HCT116 (cell line): ENCODE data around the gene KRT15. TPM values are rescaled to one million over a fixed set of nuclear protein-coding genes. Genes with fewer than 3 reads are reported as not detected.

Experiments
- ATAC-seq: fragments of 200-7000 bp; cut with Tn5 transposase; 2 replicates; pipeline ENCODE4 v1.9.1; 2020; ENCODE audit warnings: mild to moderate bottlenecking, moderate library complexity
- BruUV-seq: library from RNA; stranded (reverse); fragments of 400-500 nt; replicated peaks from 2 replicates; lab custom pipeline; 2021; lab: Mats Ljungman, UMichigan
- CTCF ChIA-PET: fragments of 300-600 bp; sonication (Branson Sonifier 250); formaldehyde crosslinking; loops from one replicate; lab custom pipeline; 2021; ENCODE audit warnings: antibody characterized with exemption; lab: Charles Lee
- POLR2A ChIA-PET: fragments of 300-600, 350-600 bp; sonication (Branson Sonifier 250); formaldehyde crosslinking; loops from one replicate; lab custom pipeline; 2021; ENCODE audit warnings: antibody characterized with exemption; lab: Charles Lee
- RAD21 ChIA-PET, 2 experiments: fragments of 300-600 bp; sonication (Branson Sonifier 250); formaldehyde crosslinking; loops; one replicate each; lab custom pipeline; 2023; ENCODE audit warnings: low total read pairs in 2 of 2; ENCODE audit not compliant: uncharacterized antibody in 2 of 2, unreplicated experiment in 2 of 2, low non-redundant PET in 1 of 2; lab: Charles Lee
- DNase-seq: peaks from one replicate; pipeline ENCODE4 v3.0.0-alpha.2; 2010; ENCODE audit warnings: low read depth, low spot score
- H2AFZ ChIP-seq: fragments of 200-600 bp; shearing (Covaris generic), sonication (generic); 2 replicates; pipeline ENCODE4 v1.6.1; 2017; ENCODE audit warnings: low read depth, mixed run types, mixed read lengths, antibody characterized with exemption, low read length; ENCODE audit not compliant: poor library complexity, severe bottlenecking
- H3K27ac ChIP-seq: 2 replicates; pipeline ENCODE4 v1.5.1; 2012; ENCODE audit warnings: low read depth, low read length
- H3K27me3 ChIP-seq: fragments of 200-600 bp; sonication (generic); 2 replicates; pipeline ENCODE4 v1.6.1; 2016; ENCODE audit warnings: mixed run types, low read length, mixed read lengths; ENCODE audit not compliant: insufficient read depth
- H3K36me3 ChIP-seq, 2 experiments: fragments of 200-500 bp in 1 of 2; fragments of 200-600 bp in 1 of 2; sonication (Bioruptor generic) in 1 of 2; sonication (generic) in 1 of 2; 2 replicates each; pipeline versions ENCODE4 v1.5.1 to v1.6.1; 2014 to 2016; ENCODE audit warnings: low read length in 2 of 2, inconsistent platforms in 1 of 2, mixed read lengths in 1 of 2, mixed run types in 1 of 2; ENCODE audit not compliant: insufficient read depth in 2 of 2, control insufficient read depth in 1 of 2
- H3K4me1 ChIP-seq, 2 experiments: fragments of 200-600 bp in 1 of 2; sonication (generic) in 1 of 2; 2 replicates each; pipeline versions ENCODE4 v1.5.1 to v1.6.1; 2012 to 2017; ENCODE audit warnings: low read length in 2 of 2, inconsistent platforms in 1 of 2, mild to moderate bottlenecking in 1 of 2, mixed read lengths in 1 of 2, mixed run types in 1 of 2, moderate library complexity in 1 of 2; ENCODE audit not compliant: insufficient read depth in 2 of 2, control insufficient read depth in 1 of 2
- H3K4me2 ChIP-seq: fragments of 200-600 bp; sonication (generic); 2 replicates; pipeline ENCODE4 v1.6.1; 2017; ENCODE audit warnings: mixed run types, low read length, mixed read lengths
- H3K4me3 ChIP-seq, 2 experiments: fragments of 200-600 bp in 1 of 2; sonication (generic) in 1 of 2; replicated peaks in 1 of 2; 2 replicates each; pipeline ENCODE4 v1.5.1; 2011 to 2016; ENCODE audit warnings: low read length in 2 of 2, control low read depth in 1 of 2, low read depth in 1 of 2, mild to moderate bottlenecking in 1 of 2, mixed read lengths in 1 of 2, mixed run types in 1 of 2
- H3K79me2 ChIP-seq: fragments of 200-600 bp; sonication (generic); 2 replicates; pipeline ENCODE4 v1.6.1; 2017; ENCODE audit warnings: mild to moderate bottlenecking, mixed run types, low read length, moderate library complexity, mixed read lengths; ENCODE audit not compliant: insufficient read depth
- H3K9ac ChIP-seq: fragments of 200-600 bp; sonication (generic); 2 replicates; pipeline ENCODE4 v1.6.1; 2016; ENCODE audit warnings: low read length, mixed read lengths
- H3K9me2 ChIP-seq: fragments of 200-600 bp; sonication (generic), shearing (Covaris generic); 2 replicates; pipeline ENCODE4 v1.6.1; 2017; ENCODE audit warnings: mixed run types, mild to moderate bottlenecking, moderate library complexity; ENCODE audit not compliant: insufficient read depth
- H3K9me3 ChIP-seq, 2 experiments: fragments of 200-500 bp in 1 of 2; fragments of 200-600 bp in 1 of 2; sonication (Bioruptor generic) in 1 of 2; sonication (generic) in 1 of 2; 2 replicates each; pipeline ENCODE4 v1.6.1; 2014 to 2017; ENCODE audit warnings: low read length in 2 of 2, mixed read lengths in 2 of 2, inconsistent platforms in 1 of 2, low read depth in 1 of 2, mild to moderate bottlenecking in 1 of 2, mixed run types in 1 of 2, moderate library complexity in 1 of 2; ENCODE audit not compliant: control insufficient read depth in 1 of 2, insufficient read depth in 1 of 2
- H4K20me1 ChIP-seq: fragments of 200-600 bp; sonication (generic), shearing (Covaris generic); 2 replicates; pipeline ENCODE4 v1.6.1; 2017; ENCODE audit warnings: mixed run types, mild to moderate bottlenecking, moderate library complexity; ENCODE audit not compliant: insufficient read depth
- CBX3 ChIP-seq: IDR thresholded peaks from 2 replicates; pipeline ENCODE4 v1.6.1; 2012; ENCODE audit warnings: low read depth
- CEBPB ChIP-seq: IDR thresholded peaks from 2 replicates; pipeline ENCODE4 v1.6.1; 2012; ENCODE audit warnings: low read depth
- EGR1 ChIP-seq: IDR thresholded peaks from 2 replicates; pipeline ENCODE4 v1.6.1; 2012; ENCODE audit warnings: low read depth
- ELF1 ChIP-seq: IDR thresholded peaks from 2 replicates; pipeline ENCODE4 v1.6.1; 2012; ENCODE audit warnings: low read depth, borderline replicate concordance
- EZH2 ChIP-seq: fragments of 200-600 bp; sonication (generic); IDR thresholded peaks from 2 replicates; pipeline ENCODE4 v1.6.1; 2017; ENCODE audit warnings: antibody characterized with exemption, mixed run types
- EZH2phosphoT487 ChIP-seq: fragments of 200-600 bp; IDR thresholded peaks from 2 replicates; pipeline ENCODE4 v1.6.1; 2018; ENCODE audit warnings: antibody characterized with exemption, borderline replicate concordance
- FOSL1 ChIP-seq: IDR thresholded peaks from 2 replicates; pipeline ENCODE4 v1.6.1; 2012; ENCODE audit warnings: low read depth
- POLR2A ChIP-seq: IDR thresholded peaks from 2 replicates; pipeline ENCODE4 v1.7.0; 2011; ENCODE audit warnings: borderline replicate concordance; ENCODE audit not compliant: insufficient read depth, insufficient read length; ENCODE audit errors: extremely low read depth
- RAD21 ChIP-seq: IDR thresholded peaks from 2 replicates; pipeline ENCODE4 v1.6.1; 2012; ENCODE audit warnings: low read depth, mild to moderate bottlenecking
- SIN3A ChIP-seq: IDR thresholded peaks from 2 replicates; pipeline ENCODE4 v1.6.1; 2012; ENCODE audit warnings: low read depth
- TCF7L2 ChIP-seq: IDR thresholded peaks from 2 replicates; pipeline ENCODE4 v1.7.0; 2011; ENCODE audit warnings: borderline replicate concordance, inconsistent platforms; ENCODE audit not compliant: insufficient read depth, insufficient read length; ENCODE audit errors: extremely low read depth
- YY1 ChIP-seq: IDR thresholded peaks from 2 replicates; pipeline ENCODE4 v1.6.1; 2011; ENCODE audit warnings: low read length, low read depth, moderate library complexity, mild to moderate bottlenecking; ENCODE audit not compliant: insufficient replicate concordance; ENCODE audit errors: extremely low read depth
- ZFX ChIP-seq: fragments of 450-650 bp; IDR thresholded peaks from 2 replicates; pipeline ENCODE4 v1.6.1; 2017
- ZNF274 ChIP-seq: fragments of 200-500 bp; sonication (Bioruptor generic); IDR thresholded peaks from 2 replicates; pipeline ENCODE4 v1.6.1; 2014; ENCODE audit warnings: mild to moderate bottlenecking, low read depth, low read length, inconsistent platforms
- intact Hi-C: fragments of 100-400 bp; cut with micrococcal nuclease; formaldehyde crosslinking; loops from 2 replicates; pipeline ENCODE4 v1.10.0; 2022
- total RNA-seq: library from RNA; stranded (reverse); gene quantifications from one replicate; pipeline ENCODE4 v1.2.1, GENCODE V29; 2021; ENCODE audit not compliant: unreplicated experiment
- TF ChIP-seq, protein P1 (sequence below): IDR thresholded peaks from 2 replicates; pipeline ENCODE4 v1.6.1; 2012; ENCODE audit warnings: low read depth
- TF ChIP-seq, protein P2 (sequence below): IDR thresholded peaks from 2 replicates; pipeline ENCODE4 v1.6.1; 2012
- TF ChIP-seq, protein P3 (sequence below), 3 experiments: fragments of 200-600 bp in 1 of 3; sonication (generic) in 1 of 3; IDR thresholded peaks in 2 of 3; conservative IDR thresholded peaks in 1 of 3; 2 replicates each; pipeline ENCODE4 v1.5.1; 2012 to 2017; ENCODE audit warnings: low read depth in 2 of 3, low read length in 2 of 3, antibody characterized with exemption in 1 of 3, borderline replicate concordance in 1 of 3, control low read depth in 1 of 3, mild to moderate bottlenecking in 1 of 3, mixed read lengths in 1 of 3, mixed run types in 1 of 3, moderate library complexity in 1 of 3; ENCODE audit not compliant: insufficient read depth in 1 of 3
- TF ChIP-seq, protein P4 (sequence below): IDR thresholded peaks from 2 replicates; pipeline ENCODE4 v1.6.1; 2011; ENCODE audit warnings: mild to moderate bottlenecking, low read length, moderate library complexity; ENCODE audit not compliant: insufficient replicate concordance; ENCODE audit errors: extremely low read depth
- TF ChIP-seq, protein P5 (sequence below): IDR thresholded peaks from 2 replicates; pipeline ENCODE4 v1.6.1; 2012

Gene KRT15
- total RNA-seq, 1 experiment from 2014 or later = 37.1 TPM

DNA sequence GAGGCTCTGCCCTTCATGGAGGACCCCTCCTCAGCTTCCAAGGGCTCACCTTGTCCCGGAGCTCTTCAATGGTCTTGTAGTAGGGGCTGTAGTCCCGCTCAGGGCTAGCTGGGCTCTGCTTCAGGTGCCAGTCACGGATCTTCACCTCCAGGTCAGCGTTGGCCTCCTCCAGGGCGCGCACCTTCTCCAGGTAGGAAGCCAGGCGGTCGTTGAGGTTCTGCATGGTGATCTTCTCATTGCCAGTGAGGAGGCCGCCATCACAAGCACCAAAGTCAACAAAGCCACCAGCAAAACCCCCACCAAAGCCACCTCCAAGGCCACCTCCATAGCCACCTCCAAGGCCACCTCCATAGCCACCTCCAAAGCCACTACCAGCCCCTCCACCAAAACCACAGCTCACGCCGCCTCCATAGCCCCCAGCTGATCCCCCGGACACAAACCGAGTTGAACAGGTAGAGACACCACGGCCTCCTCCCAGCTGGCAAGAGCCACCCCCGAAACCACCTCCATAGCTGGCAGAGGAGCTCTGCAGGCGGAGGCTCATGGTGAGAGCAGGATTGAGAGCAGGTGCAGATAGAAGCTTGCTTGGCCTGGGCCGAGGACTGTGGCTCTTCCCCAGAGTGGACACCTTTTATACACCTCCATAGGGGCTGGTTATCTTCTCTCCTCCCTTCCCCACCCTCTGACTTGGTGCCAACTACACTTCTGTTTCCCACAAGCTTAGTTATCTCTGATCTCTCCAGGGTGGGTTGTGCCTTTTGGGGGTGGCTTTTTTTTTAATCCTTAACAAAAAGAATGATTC lies 13.5 kb downstream of the KRT15 start, which contains the start of gene KRT13:
Gene KRT13, minus strand, starts transcription at position 606 of the 802 bp plus-strand sequence. Its CDS starts 62 bp downstream, at position 544.
- no peaks in the 10 kb centered on the region for H3K9me3 ChIP-seq
- no peaks in the 10 kb centered on the region for H3K9me2 ChIP-seq
- no TSS peak for BruUV-seq
- H3K36me3 ChIP-seq = no peaks in the 10 kb centered on the region
- ATAC-seq (no peak), DNase-seq (no peak)
- H3K27me3 ChIP-seq = no peaks in the 10 kb centered on the region
- H3K27ac ChIP-seq = no peak within 1 kb of the TSS
- TF ChIP-seq, protein P1, sequence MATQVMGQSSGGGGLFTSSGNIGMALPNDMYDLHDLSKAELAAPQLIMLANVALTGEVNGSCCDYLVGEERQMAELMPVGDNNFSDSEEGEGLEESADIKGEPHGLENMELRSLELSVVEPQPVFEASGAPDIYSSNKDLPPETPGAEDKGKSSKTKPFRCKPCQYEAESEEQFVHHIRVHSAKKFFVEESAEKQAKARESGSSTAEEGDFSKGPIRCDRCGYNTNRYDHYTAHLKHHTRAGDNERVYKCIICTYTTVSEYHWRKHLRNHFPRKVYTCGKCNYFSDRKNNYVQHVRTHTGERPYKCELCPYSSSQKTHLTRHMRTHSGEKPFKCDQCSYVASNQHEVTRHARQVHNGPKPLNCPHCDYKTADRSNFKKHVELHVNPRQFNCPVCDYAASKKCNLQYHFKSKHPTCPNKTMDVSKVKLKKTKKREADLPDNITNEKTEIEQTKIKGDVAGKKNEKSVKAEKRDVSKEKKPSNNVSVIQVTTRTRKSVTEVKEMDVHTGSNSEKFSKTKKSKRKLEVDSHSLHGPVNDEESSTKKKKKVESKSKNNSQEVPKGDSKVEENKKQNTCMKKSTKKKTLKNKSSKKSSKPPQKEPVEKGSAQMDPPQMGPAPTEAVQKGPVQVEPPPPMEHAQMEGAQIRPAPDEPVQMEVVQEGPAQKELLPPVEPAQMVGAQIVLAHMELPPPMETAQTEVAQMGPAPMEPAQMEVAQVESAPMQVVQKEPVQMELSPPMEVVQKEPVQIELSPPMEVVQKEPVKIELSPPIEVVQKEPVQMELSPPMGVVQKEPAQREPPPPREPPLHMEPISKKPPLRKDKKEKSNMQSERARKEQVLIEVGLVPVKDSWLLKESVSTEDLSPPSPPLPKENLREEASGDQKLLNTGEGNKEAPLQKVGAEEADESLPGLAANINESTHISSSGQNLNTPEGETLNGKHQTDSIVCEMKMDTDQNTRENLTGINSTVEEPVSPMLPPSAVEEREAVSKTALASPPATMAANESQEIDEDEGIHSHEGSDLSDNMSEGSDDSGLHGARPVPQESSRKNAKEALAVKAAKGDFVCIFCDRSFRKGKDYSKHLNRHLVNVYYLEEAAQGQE = no peak
- TF ChIP-seq, protein P2, sequence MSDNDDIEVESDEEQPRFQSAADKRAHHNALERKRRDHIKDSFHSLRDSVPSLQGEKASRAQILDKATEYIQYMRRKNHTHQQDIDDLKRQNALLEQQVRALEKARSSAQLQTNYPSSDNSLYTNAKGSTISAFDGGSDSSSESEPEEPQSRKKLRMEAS = no peak
- no peak for TF ChIP-seq ZNF274
- no peak for TF ChIP-seq ELF1
- TF ChIP-seq EGR1 = no peak
- no peak for TF ChIP-seq FOSL1
- TF ChIP-seq, protein P3, sequence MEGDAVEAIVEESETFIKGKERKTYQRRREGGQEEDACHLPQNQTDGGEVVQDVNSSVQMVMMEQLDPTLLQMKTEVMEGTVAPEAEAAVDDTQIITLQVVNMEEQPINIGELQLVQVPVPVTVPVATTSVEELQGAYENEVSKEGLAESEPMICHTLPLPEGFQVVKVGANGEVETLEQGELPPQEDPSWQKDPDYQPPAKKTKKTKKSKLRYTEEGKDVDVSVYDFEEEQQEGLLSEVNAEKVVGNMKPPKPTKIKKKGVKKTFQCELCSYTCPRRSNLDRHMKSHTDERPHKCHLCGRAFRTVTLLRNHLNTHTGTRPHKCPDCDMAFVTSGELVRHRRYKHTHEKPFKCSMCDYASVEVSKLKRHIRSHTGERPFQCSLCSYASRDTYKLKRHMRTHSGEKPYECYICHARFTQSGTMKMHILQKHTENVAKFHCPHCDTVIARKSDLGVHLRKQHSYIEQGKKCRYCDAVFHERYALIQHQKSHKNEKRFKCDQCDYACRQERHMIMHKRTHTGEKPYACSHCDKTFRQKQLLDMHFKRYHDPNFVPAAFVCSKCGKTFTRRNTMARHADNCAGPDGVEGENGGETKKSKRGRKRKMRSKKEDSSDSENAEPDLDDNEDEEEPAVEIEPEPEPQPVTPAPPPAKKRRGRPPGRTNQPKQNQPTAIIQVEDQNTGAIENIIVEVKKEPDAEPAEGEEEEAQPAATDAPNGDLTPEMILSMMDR (IDR thresholded peaks at IDR 0.05 in 2 of 3, conservative IDR thresholded peaks at IDR 0.05 in 1 of 3; ENCODE audit: borderline replicate concordance in 1 of 3, insufficient read depth in 1 of 3, low read depth in 2 of 3, low read length in 2 of 3) = no peak
- no peak for TF ChIP-seq RAD21
- TF ChIP-seq POLR2A = no peak
- no peak for TF ChIP-seq EZH2phosphoT487
- no peak for TF ChIP-seq YY1
- TF ChIP-seq, protein P4, sequence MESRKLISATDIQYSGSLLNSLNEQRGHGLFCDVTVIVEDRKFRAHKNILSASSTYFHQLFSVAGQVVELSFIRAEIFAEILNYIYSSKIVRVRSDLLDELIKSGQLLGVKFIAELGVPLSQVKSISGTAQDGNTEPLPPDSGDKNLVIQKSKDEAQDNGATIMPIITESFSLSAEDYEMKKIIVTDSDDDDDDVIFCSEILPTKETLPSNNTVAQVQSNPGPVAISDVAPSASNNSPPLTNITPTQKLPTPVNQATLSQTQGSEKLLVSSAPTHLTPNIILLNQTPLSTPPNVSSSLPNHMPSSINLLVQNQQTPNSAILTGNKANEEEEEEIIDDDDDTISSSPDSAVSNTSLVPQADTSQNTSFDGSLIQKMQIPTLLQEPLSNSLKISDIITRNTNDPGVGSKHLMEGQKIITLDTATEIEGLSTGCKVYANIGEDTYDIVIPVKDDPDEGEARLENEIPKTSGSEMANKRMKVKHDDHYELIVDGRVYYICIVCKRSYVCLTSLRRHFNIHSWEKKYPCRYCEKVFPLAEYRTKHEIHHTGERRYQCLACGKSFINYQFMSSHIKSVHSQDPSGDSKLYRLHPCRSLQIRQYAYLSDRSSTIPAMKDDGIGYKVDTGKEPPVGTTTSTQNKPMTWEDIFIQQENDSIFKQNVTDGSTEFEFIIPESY = no peak
- TF ChIP-seq, protein P5, sequence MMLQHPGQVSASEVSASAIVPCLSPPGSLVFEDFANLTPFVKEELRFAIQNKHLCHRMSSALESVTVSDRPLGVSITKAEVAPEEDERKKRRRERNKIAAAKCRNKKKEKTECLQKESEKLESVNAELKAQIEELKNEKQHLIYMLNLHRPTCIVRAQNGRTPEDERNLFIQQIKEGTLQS = no peak
- no peak for TF ChIP-seq SIN3A
- no peak for TF ChIP-seq ZFX
- no peak for TF ChIP-seq CEBPB
- no peak for TF ChIP-seq CBX3
- TF ChIP-seq TCF7L2 = no peak
- no peak for TF ChIP-seq EZH2
- ChIA-PET POLR2A (interaction anchor here (1.3 kb wide), 1 partner anchor 10 kb away, joined by 4 read pairs; no protein-coding TSS in a partner anchor), CTCF (no interaction called here), RAD21 (no interaction called here)
- H3K4me3 ChIP-seq = no peak within 1 kb of the TSS
- H3K79me2 ChIP-seq = no peaks in the 10 kb centered on the region
- H2AFZ ChIP-seq = no peak within 1 kb of the TSS
- no peaks in the 10 kb centered on the region for H4K20me1 ChIP-seq
- no peak within 1 kb of the TSS for H3K4me2 ChIP-seq
- no peak within 1 kb of the TSS for H3K9ac ChIP-seq
- intact Hi-C loops = no loop called here
- H3K4me1 ChIP-seq = peaks cover 5 to 45% of the 10 kb centered on the region in 2 experiments
